T-helper 1 cell (primary cell): ENCODE data around the gene TBC1D25.

ENCODE experiments used
- DNase-seq, 5 donors: peaks; one replicate each; pipeline ENCODE4 v3.0.0-alpha.2; 2012 to 2020

TBC1D25 gene

DNA sequence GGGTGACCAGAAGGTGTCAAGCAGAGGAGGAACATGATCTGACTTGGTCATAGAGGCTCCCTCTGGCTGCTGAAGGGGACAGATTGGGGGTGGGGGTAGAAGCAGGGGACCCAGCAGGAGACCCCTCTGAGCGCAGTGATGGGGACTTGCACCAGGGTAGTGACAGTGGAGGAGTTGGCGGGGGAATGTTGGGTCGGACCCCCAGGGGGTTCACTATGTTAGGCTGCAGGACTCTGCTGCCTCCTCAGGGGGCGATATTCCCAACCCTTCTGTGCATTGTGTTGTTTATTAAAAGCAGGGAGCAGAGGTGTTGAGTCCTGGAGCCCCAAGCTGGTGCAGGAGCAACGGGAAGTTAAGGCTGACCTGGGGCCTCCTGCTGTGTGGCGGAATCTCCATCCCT, 66.6 kb downstream of the TBC1D25 start:
- DNase-seq, result no peak

DNA sequence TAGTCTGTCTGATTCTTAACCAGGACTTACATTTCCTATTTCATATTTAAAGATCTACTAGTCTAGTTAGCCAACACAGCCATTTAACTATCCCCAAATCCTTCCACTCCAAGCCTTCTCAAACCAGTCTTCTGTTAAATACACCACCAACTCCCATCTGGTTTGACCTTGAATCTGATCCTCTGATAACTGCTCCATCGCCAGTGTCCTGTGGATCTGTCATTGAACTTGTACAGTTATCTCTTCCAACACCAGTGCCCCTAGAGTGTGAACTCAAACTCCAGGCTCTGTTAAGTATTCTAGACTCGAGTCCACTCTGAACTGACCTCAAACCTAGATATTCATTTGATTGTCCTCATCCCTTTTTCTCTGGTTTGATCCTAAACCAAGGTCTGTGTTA, 72.2 kb downstream of the TBC1D25 start:
- DNase-seq, result no peak
